NCI-H2107 treated with DMSO at 0.1 percent for 48 hours (cell line): Measurements from ENCODE around the gene CEP131.
"Not testable (repeated sequence)": the region's sequence is repeated elsewhere in the genome, so short reads cannot be mapped to it uniquely, and the experiment has no call there.

Source experiments
- DNase-seq: peaks from one replicate; lab custom pipeline; 2025; ENCODE audit not compliant: unreplicated experiment; lab: John Stamatoyannopoulos, UW

The CEP131 gene

GRCh38 chr17:81166033-81166492, 56.7 kb downstream of the CEP131 start, which contains the start of gene AATK:
Gene AATK (minus strand): TSS chr17:81166221. CDS start chr17:81165992, 229 bp downstream.
- DNase-seq: no peak

DNA sequence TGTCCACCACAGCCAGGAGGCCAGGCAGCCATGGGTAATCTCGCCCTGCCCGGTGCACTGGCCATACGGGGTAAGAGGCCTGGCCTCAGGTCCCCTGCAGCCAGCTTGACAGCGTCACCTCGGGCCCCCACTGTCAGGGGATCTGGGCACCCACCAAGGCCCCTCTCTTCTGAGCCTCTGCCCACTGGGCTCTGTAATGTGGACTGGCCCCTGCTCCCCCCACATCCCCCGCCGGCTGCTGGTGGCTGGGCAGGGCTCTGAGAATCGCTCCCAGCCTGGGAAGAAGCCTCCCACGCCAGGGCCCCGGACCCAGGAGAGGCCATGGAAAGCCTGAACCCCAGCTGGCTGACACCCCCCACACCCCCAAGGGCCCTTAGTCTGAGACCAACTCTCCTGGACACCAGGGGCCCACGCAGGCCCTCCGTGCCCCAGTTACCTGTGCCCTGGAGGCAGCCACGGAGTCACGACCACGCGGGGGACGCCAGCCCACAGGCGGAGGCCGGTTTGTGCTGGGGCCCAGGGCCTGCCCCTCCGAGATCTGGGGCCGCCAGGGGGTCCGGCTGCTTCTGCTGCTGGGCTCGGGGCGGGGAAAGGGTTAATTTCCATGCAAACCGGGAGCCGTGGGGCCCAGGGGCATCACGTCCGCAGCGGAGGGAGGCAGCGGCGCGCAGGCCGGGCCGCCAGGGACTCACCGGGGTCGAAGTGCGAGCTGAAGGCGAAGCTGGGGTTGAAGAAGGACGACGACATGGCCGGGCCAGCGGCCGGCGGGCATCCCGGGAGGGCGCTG, 57.3 kb downstream of the CEP131 start, which contains the start of gene PVALEF:
Gene PVALEF (plus strand): TSS at position 262 of the 787 bp plus-strand sequence. CDS start 15,720 bp downstream, outside the sequence.
- no peak for DNase-seq

DNA sequence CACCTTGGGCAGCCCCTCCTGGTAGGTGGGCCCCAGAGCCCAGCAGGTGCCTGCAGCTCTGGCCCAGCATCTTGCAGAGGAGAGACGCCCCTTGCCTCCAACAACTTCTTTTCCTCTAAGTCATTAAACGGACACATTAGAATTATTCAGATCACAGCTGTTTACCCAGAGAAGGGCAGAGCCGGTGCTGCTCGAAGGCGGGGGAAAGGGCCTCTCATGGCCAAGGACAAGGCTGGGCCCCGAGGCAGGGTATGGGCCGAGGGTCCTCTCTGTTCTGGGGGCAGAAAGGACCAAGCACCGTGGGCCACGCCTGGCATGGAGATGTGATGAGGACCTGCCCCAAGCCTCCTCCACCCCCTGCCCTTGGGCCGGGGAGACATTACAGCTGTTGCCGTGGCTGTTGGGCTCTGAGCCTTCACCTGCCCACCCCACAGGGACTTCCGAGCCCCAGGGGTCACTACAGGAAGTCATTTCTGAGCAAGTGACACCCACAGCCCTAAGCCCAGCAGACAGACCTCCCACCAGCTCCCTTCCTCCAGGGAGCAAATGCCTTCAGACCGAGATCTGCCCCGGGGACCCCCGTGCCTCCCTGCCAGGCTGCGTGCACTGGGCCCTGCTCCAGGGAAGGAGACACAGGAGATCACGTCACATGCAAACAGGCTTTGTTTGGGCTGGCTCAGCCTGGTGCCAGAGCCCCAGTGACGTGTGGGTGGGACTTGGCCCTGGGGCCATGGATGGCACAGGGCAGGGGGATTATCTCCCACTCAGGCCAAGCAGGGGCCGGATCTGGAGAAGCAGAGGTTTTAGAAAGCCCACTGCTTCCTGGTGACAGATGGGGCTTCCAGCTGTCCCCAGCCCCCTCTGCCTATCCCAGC, 58.2 kb downstream of the CEP131 start:
- DNase-seq: peak; percentile 4

DNA sequence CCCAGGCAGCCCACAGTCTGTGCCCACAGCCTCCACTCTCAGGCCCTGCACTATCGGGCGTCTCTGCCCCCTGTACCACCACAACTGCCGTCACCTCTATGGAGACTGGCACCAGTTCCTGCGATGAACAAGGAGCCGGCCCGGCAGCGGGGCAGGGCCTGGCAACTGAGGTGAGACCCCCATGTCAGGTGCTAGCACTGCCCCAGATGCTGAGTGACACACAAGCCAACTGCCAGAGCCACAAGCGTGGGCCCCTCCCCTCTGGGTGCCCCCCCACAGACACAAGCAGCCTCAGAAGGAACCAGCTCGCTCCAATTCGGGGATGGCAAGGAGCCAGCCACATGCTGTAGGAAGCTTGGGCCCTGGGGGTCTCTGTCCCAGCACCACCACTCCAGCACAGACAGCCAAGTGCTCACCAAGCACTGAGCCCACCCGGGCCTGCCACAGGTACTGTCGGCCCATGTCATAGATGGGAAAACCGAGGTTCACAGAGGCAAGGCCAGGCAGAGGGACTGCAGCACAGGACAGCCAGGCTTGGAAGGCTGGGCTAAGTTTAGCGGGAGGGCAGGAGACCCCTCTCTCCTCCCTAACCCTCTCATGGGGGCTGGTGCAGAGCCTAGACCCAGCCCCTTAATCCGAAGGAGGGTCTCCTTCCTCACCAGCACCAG, 58.9 kb downstream of the CEP131 start:
- no peak for DNase-seq

- DNase-seq: no peak
Measured at GRCh38 chr17:81163051-81163695, 59.6 kb downstream of the CEP131 start.

GRCh38 chr17:81162491-81162890, 60.3 kb downstream of the CEP131 start:
- DNase-seq: no peak

DNA sequence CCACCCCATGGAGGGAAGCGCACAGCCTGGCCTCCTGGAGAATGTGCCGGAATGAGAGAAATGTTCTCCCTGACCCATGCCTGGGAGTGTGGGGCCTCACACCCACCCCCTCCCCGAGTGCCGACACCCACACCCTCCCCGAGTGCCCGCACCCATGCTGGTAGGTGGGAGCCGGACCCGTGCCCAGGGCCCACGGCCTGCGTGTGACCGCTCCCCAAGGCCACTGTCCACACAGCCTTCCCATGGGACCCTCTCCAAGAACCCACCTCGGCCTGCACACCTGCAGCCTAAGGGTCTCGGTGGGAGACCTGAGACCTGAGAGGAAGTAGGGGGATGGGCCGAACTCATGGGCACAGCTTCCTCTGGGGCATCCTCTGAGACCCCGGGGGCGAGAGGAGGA, 60.8 kb downstream of the CEP131 start:
- DNase-seq: no peak

- no peak for DNase-seq
Measured at GRCh38 chr17:81161536-81161935, 61.2 kb downstream of the CEP131 start.

DNA sequence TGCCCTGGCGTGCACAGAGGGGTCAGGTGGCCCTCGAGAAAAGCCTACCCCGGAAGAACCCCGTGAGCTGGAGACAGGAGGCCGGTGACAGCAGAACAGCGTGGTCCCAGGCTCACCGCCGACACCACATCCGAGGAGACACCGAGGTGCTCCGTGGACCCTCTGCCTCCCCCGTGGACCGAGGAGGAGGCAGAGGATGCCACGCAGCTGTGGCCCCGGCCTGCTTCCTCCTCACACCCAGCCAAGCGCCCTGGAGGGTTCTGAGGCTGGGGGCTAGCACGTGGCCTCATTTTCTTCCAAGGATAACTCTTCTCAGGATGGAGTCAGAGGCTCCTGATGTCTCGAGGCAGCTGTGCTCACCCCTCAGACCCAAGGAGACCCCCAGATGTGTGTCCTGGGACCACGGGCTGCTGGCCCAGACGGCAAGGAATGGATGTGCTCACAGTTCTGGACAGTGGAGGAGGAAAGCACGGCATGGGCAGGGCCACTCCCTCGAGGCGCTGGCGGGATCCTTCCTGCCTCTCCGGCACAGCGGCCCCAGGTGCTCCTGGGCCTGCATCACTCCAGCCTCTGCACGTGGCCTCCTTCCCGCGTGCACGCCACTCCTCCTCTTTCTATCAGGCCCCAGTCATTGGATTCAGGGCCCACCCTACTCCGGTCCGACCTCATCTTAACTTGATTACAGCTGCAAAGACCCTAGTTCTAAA, 61.9 kb downstream of the CEP131 start:
- no peak for DNase-seq

DNA sequence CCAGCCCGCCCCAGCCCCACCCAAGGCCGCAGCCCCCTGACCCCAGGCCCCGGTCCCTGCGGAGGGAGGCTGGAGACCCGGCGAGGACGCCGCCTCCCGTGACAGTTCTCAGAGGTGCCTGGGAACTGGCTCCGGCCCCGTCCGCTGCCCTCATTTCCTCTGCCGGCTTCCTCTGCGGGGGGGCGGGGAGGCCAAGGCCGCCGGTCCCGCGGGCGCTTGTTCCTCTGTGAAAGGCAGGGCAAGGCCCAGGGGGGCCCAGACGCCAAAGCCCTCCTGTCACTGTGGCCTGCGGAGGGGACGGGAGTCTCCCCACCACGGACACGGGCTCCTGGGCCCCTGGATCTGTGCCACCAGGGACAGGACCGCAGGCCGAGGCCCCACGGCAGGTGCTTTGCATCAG, 62.5 kb downstream of the CEP131 start:
- no peak for DNase-seq

- no peak for DNase-seq
Measured at GRCh38 chr17:81159611-81160265, 63.0 kb downstream of the CEP131 start.

GRCh38 chr17:81158688-81159590, 63.8 kb downstream of the CEP131 start:
- DNase-seq: no peak

GRCh38 chr17:81157848-81158687, 64.7 kb downstream of the CEP131 start:
- no peak for DNase-seq

DNA sequence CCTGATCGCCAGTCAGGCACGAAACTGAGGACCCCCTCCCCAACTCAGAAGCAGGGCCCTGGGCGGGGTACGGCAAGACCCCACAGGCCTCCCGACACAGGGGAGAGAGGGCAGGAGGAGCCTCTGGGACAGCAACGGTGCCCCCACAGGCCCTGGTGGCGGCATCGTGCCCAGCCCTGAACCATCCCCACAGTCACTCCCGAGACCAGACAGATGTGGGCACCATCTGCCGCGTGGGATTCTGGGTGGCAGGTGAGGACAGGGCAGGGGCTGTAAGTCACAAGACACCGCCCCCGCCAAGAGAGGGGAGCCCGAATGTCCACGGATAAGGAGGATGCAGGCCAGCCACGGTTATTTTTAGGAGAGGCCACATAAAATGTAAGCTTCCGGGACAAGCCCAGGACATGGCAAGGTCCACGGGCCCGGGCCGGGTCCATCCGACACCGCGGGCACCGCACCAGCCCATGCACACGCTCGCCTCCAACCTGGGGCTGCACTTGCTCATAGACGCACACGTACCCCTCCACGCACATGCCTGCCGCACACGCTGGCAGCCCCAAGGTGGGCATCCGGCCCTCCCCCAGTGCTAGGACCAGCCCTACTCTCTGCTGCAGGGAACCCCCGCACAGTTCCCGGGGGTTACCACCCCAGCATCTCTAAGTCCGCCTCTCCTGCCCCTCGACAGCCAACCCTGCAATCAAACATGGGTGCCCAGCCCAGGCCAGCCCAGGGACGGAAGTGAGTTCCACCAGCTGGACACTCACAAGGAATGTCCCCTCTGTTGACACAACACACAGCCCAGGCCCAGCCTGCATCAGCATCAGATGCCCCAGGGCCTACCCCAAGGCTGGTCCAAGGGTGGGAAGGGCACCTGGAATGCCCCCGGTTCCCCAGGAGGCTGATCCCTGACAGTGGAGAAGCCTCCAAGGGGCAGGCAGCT, 65.6 kb downstream of the CEP131 start:
- no peak for DNase-seq

DNA sequence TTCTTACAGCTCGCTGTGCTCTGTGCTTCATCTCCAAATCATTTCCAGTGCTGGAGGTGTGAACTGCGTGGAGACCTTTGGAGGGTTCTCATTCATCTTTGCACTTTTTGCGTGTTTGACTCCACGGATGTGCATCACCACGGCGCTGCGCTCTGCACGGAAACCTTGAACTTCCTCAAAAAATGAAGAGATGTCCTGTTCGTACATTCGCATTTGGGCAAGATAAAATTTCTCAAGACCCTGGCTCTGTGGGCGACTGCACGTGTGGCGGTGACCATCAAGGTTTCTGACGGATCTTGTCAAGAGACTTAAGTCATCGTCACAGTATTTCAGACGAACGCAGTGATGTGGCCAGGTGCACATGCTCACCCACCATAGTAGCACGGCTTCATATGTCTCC, 67.8 kb downstream of the CEP131 start:
- DNase-seq: no peak

DNA sequence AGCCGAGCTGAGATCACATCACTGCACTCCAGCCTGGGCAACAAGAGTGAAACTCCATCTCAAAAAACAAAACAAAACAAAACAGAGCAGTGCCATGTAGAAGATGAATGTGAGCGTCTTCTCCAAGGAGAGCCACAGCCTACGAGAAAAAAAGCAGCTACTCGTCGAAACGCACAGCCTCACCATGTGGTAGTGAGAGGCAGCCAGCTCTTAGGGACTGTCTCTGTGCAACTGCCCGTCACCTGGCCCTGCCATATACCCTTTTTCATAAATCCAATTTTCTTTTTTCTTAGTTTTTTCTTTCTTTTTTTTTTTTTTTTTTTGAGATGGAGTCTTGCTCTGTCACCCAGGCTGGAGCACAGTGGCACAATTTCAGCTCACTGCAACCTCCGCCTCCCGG, 68.7 kb downstream of the CEP131 start:
- not testable (repeated sequence) for DNase-seq
